Inferior parietal cortex (tissue), 1 donor: ENCODE data around the gene PHTF2.
"Not testable (repeated sequence)": the region's sequence is repeated elsewhere in the genome, so short reads cannot be mapped to it uniquely, and the experiment has no call there.

Experiments used
- DNase-seq: peaks from one replicate; pipeline ENCODE4 v3.0.0-alpha.2; 2016; ENCODE audit errors: extremely low spot score

Gene PHTF2

DNA sequence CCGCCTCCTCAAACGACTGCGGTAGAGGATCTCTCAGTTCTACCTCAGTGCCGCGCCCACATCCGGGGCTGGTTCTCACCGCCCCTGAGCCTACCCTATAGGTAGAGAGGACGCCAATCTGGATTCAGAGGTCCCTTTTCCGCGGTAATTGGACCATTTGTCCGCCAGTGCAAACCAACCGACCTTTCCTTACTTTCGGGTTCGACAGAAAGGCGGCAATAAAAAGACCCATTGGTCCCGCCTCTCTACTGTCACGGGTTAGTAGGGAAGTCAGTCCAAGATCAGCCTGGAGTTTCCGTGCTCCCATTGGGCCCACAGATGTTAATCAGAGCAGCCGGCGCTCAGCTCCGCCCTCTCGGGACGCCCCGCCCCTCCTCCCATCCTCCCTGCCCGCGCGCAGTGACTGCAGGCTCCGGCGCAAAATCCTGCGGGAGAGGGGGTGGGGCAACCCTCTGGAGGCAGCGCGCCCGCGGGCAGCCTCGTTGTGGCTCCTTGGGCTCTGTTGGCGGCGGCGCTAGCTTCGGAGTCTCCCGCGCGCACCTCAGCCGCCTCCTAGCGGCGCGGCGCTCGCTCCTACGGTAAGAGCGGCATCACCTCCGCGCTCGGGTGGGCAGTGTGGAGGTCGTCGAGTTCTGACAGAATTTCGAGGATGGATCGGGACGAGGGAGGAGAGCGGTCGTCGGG, at the start of gene PHTF2, which contains the start of gene TMEM60:
PHTF2 (plus strand) TSS at position 380 of the 684 bp plus-strand sequence.
TMEM60 (minus strand) TSS at position 41 of the 684 bp plus-strand sequence. CDS start 4,061 bp downstream, outside the sequence.
- DNase-seq, result peak; percentile 99

DNA sequence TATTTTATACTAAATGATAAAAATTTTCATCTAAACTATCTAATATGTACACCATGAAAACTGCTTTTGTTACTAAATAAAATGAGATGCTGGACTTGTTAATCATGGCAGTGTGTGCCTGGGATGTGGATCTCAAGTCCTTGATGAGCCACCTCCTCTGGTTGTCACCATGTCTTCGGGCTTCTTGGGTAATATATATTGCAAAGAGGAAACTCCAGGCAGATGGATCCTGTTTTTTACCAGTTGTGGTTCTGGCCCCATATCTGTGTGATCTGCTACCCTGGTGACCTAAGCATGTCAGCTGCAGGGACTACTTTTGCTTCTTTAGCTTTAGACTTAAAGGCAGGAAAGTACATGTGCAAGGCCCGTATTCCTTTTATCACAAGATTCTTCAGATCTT, 46.6 kb upstream of the PHTF2 start:
- DNase-seq, result no peak

DNA sequence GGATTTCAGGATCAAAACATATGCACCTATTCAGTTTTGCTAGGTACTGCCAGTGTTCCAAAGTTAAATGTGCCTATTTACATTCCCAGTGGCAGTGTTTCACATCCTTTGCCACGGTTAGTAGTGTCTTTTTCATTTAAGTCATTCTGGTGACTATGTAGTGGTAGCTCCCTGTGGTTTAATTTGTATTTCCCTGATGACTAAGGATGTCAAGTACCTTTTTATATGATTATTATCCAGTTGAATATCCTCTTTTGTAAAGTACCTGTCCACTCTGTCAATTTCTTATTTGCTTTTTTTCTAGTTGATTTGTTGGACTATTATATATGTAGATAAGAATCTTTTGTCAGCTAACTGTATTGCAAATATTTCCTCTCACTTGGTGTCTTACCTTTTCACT, 45.4 kb upstream of the PHTF2 start:
- DNase-seq, result no peak

DNA sequence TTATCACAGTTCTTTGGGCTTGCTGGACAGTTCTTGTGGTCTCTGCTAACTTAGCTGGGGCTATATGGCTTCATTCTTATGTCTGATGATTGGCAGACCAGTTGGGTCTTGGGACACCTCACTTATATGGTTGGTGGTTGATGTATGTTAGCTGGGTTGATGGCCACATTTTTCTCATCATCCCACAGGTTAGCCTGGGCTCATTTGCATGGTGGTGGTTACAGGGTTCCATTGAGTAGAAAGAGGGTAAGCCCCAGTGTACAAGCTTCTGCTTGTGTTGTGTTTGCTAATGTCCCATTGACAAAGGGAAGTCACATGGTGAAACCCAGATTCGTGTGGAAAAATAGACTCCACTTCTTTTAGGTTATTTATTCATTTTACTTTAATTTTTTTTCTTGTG, 41.0 kb upstream of the PHTF2 start:
- no peak for DNase-seq

DNA sequence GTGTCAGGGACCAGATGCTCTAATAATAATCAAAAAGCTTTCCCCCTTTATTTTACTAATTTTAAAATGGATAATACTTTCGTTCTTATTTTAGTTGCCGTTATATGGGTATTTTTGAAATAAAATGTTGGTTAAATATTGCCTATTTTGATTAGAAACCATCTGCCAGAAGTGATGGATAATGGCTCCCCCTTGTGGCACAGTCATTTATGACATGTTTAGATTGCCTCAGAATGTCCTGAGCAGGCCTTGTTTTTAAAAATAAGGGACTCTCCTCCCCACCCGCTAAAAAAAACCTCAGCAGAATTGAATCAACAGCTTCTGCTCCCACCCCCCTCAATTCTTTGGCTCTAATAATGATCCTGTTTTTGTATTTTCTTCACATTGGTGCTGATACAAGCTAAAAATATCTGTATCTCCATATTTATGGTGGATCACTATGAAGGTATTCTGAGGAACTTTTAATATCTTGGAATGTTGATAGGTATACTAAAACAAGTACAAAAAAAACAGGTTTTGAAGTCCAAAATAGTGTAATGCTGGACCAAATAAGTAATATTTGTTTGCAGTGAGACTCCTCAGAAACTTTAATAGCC, 39.2 kb upstream of the PHTF2 start:
- DNase-seq, result peak; percentile 94

DNA sequence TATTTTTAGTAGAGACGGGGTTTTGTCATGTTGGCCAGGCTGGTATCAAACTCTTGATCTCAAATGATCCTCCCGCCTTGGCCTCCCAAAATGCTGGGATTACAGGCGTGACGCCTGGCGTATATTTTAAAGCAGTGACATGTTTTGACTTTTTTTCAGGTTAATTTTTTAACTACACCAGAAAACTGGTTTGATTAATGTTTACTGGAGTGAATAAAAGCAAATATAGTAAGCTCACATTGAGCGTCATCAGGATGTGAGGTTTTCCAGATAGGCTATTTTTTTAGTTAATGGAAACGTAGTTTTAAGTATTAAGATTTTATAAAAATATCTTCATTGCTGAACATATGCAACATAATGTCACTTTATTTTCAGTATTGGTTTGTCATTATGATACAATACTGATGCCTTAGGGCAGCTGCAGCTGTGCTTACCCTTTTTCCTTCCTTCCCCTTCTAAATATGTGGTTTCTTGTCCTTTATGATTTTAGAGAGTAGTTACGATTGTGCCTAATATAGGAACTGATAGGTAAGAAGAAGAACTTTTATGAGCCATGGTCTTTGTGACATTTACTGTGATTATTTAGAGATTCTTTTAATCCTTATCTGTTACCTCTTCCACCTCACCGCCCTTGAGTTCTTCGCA, 37.6 kb upstream of the PHTF2 start:
- no peak for DNase-seq

DNA sequence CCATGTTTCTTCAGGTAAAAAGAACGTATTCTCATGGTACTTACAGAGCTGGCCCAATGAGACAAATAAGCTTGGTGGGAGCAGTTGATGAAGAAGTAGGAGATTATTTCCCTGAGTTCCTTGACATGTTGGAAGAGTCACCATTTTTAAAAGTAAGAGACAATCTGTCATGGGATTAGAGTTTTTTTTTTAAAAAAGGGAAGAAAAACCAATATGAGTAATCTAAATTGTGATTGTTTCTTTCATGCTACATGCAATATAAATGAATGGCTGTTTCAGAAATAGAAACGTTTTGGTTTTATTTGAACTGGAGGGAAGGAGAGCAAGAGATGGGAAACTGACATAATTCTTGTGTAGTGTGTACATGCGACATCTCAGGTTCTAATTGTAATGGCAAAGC, 33.1 kb upstream of the PHTF2 start:
- DNase-seq, result no peak

DNA sequence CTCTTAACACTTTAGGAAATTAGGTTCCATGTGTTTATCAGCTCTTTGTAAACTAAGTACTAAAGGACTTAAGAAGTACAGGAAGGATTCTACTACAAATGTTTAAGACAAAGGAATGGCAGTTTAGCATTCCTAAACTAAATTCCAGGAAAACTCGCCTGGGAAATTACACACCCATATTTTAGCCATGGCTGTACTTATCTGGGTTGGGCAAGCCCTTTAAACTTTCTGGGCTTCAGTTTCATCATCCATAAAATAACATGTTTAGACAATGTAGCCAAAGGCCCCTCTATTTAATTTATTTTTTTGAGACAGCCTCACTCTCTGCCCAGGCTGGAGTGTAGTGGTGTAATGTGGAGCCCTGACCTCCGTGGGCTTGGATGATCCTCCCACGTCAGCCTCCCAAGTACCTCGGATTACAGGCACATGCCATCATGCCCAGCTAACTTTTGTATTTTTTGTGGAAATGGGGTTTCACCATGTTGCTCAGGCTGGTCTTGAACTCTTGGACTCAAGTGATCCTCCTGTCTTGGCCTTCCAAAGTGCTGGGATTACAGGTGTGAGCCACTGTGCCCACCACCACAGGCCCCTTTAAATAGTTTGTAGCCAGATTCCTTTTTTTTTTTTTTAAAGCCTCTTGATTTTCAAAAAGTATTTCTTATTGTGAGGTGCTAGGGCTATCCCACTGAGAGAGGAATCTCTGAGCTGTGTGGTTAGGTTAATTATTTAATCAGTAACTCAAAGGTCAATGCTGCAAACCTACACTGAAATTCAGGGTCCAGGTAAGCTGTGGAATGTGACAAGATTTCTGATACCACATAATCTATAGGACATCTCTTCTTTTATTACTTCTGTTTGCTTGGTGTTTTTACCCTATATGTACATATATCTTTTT, 32.4 kb upstream of the PHTF2 start:
- no peak for DNase-seq

DNA sequence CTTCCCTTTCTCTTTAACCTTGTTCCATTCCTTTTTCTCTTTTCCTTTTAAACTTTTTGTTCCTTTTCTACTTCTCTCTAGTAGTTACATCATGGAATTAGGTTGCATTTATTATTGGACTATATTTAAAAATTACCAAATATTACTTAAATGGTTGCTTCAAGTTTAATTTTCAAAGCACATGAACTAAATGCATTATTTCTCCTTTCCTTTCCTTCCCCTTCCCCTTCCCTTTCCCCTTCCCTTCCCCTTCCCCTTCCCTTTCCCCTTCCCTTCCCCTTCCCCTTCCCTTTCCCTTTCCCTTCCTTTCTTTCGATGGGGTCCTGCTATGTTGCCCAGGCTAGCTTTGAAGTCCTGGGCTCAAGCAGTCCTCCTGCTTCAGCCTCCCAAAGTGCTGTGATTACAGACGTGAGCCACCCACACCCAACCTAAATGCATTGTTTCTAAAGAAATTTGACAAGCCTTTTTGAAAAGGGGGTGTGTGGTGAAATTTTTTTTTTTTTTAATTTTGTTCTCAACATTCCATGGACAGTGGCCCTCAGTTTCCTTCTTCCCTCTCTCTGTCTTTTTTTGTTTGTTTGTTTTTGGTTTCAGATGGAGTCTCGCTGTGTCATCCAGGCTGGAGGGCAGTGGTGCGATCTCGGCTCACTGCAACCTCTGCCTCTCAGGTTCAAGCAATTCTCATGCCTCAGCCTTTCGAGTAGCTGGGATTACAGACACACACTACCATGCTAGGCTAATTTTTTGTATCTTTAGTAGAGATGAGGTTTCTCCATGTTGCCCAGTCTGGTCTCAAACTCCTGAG, 31.6 kb upstream of the PHTF2 start:
- DNase-seq, result no peak

DNA sequence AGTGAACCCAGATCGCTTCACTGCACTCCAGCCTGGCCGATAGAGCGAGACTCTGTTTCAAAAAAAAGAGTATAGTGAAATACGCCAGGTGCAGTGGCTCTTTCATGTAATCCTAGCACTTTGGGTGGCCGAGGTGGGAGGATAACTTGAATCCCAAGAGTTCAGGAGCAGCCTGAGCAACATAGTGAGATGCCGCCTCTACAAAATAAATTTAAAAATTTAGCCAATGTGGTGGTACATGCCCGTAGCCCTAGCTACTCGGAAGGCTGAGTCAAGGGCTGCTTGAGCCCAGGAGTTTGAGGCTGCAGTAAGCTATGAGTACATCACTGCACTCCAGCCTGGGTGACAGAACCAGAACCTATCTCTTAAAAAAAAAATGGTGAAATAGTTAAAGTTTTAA, 28.3 kb upstream of the PHTF2 start:
- no peak for DNase-seq

DNA sequence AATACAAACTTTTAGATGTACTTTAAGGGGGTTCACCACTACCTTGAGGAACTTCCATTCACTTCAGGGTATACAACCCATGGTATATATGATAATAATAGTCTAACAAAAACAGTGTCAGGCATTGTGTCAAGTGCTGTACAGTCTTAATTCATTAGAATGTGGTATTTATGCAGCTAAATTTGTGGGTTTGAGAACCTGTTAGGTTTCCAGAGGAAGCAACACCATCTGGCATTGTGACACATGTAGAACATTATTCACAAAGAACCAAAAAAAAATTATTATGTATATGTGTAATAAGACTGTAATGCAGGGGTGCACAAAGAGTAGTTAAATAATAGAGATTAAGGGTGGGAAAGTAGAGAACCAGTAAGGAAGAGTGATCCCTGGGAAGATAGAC, 26.7 kb upstream of the PHTF2 start:
- DNase-seq, result no peak

DNA sequence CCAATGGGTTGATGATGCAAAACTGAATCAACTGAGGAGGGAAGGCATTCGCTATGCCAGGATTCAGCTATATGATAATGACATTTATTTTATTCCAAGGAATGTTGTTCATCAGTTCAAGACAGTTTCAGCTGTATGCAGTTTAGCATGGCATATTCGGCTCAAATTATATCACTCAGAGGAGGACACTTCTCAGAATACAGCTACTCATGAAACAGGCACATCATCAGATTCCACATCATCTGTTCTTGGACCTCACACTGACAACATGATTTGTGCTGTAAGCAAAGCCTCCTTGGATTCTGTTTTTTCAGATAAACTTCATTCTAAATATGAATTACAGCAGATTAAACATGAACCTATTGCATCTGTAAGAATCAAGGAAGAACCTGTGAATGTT, 20.0 kb upstream of the PHTF2 start:
- no peak for DNase-seq

DNA sequence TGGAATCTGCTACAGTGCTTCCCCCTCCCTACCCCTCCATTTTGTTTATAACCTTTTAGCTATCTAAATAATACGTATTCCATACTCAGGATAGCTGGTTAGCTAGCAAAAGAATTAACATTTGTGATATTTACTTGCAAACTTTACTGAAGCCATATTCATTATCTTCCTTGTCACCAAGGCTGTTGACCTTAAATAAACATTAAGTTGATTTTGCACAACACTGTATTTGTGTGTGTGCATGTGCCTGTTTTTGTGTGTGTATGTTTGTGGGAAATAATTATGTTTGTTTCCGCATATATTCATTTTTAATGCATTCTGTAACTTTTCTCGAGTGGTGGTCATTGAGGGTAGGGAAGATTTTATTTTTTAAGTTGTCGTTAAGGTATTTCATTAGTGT, 16.2 kb upstream of the PHTF2 start:
- DNase-seq, result no peak

DNA sequence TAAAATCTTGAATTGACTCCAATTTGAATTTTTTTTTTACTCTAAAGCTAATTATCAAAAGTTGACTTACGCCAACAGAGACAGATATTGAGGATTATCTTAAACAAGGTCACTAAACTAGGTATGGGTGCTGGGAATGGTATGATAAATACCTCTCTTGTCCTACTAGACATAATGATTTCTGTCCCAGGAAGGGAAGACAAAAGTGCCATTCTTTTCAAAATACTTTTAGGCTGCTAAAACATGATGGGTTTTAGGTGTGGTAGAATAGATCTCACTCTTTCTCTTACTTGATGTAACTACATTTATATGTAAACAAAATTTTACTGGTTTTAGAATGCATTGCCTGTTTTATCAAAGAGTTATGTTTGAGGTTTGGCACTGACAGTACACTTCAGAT, 15.5 kb upstream of the PHTF2 start:
- DNase-seq, result no peak

DNA sequence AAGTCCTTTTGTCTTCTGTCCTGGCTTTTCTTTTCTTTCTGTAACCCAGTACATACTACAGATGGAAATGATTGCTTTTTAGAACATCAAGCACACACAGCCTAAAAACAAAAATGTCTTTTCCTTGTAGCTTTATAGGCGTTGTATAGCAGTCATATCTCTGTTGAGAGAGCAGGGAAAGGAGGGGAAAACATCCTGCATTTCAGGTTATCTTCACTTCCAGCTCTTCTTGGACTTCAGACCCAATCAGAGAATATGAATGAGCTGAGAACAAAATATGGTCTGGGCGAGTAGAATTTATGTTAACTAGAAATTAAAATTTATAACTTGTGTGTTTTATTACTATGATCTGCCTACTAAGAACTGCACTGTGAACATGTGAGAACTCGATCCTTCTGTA, 15.0 kb upstream of the PHTF2 start:
- DNase-seq, result no peak

DNA sequence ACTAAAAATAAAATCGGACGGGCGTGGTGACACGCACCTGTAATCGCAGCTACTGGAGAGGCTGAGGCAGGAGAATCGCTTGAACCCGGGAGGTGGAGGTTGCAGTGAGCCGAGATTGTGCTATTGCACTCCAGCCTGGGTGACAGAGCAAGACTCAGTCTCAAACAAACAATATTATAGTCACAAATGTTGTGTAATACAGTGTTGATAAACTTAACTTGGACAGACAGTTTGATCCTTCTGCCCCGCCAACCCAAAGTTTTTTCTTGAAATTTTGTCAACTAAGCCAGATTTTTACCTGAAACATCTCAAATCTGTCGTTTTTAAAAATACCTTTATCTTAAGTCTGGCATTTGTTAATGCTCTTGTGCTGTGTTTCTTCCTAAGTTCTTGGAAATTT, 14.1 kb upstream of the PHTF2 start:
- DNase-seq, result not testable (repeated sequence)

DNA sequence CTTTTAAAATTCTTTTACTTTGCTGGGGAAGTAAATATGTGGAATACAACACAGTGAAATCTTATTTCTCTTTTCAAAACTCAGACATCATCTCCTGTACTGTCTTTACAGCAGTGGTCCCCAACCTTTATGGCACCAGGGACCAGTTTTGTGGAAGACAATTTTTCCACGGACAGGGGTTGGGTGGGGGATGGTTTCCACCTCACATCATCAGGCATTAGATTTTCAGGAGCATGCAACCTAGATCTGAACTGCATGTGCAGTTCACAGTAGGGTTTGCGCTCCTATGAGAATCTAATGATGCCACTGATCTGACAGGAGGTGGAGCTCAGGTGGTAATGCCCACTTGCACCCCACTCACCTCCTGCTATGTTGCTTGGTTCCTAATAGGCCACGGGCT, 12.6 kb upstream of the PHTF2 start:
- no peak for DNase-seq

DNA sequence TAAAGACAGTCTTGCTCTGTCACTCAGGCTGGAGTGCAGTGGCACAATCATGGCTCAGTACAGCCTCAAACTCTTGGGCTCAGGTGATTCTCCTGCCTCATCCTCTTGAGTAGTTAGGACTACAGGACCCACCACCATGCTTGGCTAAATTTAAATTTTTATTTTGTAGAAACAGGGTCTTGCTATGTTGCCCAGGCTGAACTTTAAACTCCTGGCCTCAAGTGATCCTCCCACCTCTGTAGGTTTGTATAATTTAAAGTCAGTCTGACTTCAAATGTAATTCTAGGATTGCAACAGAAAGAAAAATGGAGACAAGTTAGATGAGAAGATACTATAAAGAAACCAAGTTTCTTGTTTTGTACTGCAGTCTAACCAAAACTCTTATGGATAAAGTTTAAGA, 11.8 kb upstream of the PHTF2 start:
- no peak for DNase-seq

DNA sequence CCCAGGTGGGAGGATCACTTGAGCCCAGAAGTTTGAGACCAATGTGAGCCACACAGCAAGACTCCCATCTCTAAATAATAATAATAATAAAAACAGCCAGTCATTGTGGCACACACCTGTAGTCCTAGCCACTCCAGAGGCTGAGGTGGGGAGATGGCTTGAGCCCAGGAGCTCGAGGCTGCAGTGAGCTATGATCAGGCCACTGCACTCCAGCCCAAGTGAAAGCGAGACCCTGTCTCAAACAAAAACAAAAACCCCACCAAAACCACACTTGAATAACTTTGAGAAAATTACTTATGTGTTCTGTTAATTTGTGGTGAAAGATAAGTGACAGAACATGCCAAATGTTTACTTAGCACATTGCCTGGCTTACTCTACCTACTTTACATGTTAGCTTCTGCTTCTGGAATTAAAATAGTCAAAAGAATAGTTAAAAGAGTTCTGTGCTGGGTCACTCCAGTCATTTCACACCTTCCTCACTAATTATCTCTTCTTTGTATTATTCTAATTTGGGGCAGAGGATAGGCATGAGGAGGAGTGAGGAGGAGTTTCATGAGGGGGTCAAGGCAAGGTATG, 10.2 kb upstream of the PHTF2 start:
- no peak for DNase-seq

DNA sequence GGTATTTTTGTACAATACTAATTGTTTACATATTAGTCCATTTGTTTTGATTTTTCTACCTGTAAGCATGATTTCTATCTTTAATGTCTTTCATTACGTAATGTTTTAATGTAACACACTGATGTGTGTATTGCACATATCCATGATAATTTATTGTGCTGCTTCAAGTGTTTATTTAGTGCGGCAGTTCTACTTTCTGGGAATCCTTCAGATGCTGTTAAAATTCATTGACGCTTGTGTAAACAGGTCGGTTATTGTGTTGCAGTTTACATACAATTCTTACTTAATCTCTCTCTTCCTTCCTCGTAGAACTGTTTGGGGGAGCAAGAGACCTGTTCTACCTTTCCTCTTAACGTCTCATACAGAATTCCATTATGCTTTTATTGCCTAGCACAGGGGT, 7.2 kb upstream of the PHTF2 start:
- DNase-seq, result no peak

DNA sequence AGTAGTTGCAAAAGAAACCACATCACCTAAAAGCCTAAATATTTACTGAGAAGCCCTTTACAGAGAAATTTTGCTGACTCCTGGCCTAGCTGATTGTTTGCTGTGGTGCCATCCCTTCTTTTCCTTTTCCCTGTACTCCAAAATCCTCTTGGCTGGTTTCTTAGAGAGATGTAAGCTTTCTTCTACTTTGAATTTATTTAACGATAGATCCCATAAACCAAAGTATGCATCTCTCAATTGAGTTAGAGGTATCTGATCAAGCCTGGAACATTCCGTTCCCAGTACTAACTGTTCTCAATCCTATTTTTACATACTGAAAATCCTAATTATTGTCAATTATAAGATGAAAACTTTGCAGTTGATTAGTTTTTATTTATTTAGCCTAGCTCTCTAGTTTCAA, 6.6 kb upstream of the PHTF2 start:
- no peak for DNase-seq
